SK-MEL-5 (cell line): ENCODE results near the gene PPP3CA. TPM values are rescaled to one million over a fixed set of nuclear protein-coding genes. Genes with fewer than 3 reads are reported as not detected.

Experiments
- DNase-seq: peaks from one replicate; pipeline ENCODE4 v3.0.0-alpha.2; 2016; ENCODE audit warnings: low read depth, low spot score
- in situ Hi-C: cut with HindIII; loops from 2 replicates; pipeline ENCODE4 v1.10.0; 2016; ENCODE audit warnings: low sequenced_read_pairs, high pct_unique_total_duplicates, low pct_unique_long_range_greater_than_20kb
- total RNA-seq: library from RNA; depleted of rRNA; stranded (reverse); fragments of >200 nt; shearing (Covaris generic); gene quantifications from 2 replicates; pipeline ENCODE4 v1.2.3, GENCODE V29; 2014

The PPP3CA gene
- total RNA-seq, 1 experiment from 2014 or later: 9.7 TPM

GRCh38 chr4:101339332-101339731 is 8.0 kb downstream of the PPP3CA start:
- no peak for DNase-seq
- in situ Hi-C loops: no loop called here

DNA sequence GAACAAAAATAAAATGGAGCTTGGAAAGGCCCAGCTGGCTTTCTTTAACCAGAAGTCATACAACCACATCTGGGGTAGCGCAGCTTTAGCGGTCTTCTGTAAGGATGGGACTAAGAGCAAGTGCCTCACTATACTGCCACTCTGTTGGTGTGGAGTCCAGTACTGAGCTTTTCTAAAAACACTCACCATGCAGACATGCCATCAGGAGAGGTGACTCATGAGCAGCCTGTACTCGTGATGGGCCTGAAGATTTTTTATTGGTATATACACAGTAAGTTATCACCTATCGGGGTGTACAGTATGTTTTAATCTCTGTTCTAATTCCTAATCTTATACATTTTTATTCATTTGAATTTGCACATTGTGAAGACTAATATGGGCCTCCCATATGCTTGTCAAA is 9.6 kb downstream of the PPP3CA start:
- in situ Hi-C loops: no loop called here

DNA sequence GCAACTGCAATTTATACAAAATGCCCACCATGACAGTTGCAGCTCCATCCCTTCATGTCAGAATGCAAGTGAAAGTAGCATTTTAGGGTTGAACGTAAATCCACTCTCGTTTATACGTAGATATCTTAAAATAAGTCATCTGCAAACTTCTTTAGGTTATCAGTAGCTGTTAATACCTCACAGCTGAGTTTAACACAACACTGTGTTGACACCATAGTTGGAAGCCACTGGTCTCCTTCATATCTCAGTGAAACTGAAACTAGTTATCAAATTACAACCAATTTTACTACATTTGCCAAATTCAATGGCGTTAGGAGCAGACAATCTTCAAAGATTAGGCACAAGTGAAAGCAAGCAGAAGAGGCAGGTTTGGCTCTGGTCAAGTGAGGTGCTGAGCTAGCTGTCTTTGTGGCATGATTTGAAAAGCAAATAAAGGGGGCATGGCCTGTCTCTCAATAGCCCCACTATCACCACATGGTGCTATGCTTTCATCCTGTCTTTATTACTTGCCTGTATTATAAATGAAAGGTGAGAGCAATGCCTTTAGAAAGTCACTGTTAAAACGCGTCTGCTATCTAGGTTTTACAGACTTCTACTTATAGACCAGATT is 12.3 kb downstream of the PPP3CA start:
- no peak for DNase-seq
- in situ Hi-C loops: no loop called here

More for the DNA sequence above, 9.6 kb downstream of the PPP3CA start:
- no peak for DNase-seq

- in situ Hi-C loops: no loop called here
- no peak for DNase-seq
These were observed 14.9 kb downstream of the PPP3CA start for GRCh38 chr4:101332424-101332823.

DNA sequence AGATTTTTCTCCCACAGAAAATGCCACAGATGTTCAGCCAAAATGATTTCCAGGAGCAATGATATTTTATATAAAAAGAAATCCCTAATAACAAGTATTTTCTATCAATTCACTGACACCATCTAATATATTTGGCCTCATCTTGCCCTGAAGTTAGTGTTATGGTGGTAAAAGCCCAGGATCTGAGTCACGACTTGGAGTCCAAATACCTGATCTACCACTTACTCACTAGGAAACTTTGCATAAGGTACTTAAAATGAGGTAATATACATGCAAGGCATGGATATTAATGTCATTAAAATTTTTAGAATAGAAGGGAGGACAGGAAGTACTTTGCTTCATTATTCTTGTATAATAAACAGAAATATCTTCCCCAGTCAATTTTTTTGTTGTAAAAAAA is 16.3 kb downstream of the PPP3CA start:
- in situ Hi-C loops: no loop called here
- DNase-seq: no peak

DNA sequence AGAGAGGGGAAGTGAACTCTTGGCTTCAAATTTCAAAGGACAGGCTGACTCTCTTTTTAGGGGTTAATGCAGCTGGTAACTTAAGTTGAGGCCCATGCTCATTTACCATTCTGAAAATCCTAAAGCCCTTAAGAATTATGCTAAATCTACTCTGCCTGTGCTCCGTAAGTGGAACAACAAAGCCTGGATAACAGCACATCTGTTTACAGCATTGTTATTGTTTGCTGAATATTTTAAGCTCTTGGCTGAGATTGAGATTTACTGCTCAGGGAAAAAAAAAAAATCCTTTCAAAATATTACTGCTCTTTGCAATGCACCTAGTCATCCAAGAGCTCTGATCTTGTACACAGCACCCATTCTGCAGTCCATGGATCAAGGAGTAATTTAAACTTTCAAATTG is 17.7 kb downstream of the PPP3CA start:
- in situ Hi-C loops: no loop called here
- DNase-seq: no peak

- in situ Hi-C loops: no loop called here
These were observed 19.2 kb downstream of the PPP3CA start for GRCh38 chr4:101328063-101328602.

GRCh38 chr4:101326576-101326975 is 20.8 kb downstream of the PPP3CA start:
- DNase-seq: no peak
- in situ Hi-C loops: no loop called here

More at GRCh38 chr4:101328063-101328602, 19.2 kb downstream of the PPP3CA start:
- no peak for DNase-seq

DNA sequence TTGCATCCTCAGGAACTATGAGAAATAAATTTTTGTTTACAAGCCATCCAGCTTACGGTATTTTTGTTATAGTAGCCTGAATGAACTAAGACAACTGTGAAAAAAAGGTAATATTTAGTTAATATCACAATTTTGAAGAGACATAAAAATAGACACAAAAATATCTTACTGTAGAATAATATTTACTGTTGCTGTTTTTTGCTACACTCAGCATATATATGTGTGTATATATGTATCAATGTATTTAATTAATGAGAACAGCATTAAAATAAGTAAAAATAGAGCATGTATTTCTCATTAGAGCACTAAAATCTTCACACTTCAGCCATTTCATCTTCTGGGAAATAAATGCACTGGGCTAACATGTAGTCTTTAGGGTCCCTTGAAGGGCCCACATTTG is 24.6 kb downstream of the PPP3CA start:
- no peak for DNase-seq
- in situ Hi-C loops: no loop called here

GRCh38 chr4:101321481-101322042 is 25.8 kb downstream of the PPP3CA start:
- in situ Hi-C loops: no loop called here
- no peak for DNase-seq

DNA sequence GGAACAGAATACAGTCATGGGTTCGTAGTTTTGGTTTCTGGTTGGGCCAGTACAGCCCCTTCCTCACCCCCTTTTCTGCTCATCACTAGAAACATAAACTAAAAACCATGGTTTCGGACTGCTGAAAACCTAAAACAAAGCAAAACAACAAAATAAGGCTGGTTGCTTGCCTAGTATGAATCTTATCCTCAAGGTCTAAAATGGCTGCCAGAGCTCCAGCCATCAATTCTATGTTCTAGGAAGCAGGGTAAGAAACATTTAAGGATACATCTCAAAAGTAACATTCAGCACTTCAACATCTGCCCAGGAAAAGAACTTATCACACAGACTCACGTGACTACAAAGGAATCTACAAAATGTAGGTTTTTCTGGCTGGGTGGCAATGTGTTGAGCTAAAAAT is 31.5 kb downstream of the PPP3CA start:
- in situ Hi-C loops: no loop called here
- DNase-seq: no peak

DNA sequence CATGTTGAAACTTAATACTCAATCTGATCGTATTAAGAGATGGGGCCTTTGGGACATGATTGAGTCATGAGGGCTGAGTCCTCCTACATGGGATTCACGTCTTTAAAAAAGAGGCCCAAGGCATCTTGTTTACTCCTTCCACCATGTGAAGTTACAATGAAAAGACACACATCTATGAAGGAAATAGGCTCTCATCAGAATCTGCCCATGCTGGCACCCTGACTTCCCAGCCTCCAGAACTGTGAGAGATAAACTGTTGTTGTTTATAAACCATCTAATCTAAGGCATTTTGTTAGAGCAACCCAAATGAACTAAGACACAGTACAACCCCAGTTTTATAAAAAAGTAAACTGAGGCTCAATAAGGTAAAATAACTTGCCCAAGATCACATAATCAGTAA is 32.3 kb downstream of the PPP3CA start:
- in situ Hi-C loops: no loop called here
- no peak for DNase-seq

GRCh38 chr4:101309925-101310324 is 37.4 kb downstream of the PPP3CA start:
- in situ Hi-C loops: no loop called here

GRCh38 chr4:101307899-101308298 is 39.4 kb downstream of the PPP3CA start:
- DNase-seq: no peak
- in situ Hi-C loops: no loop called here

More at GRCh38 chr4:101309925-101310324, 37.4 kb downstream of the PPP3CA start:
- DNase-seq: no peak

DNA sequence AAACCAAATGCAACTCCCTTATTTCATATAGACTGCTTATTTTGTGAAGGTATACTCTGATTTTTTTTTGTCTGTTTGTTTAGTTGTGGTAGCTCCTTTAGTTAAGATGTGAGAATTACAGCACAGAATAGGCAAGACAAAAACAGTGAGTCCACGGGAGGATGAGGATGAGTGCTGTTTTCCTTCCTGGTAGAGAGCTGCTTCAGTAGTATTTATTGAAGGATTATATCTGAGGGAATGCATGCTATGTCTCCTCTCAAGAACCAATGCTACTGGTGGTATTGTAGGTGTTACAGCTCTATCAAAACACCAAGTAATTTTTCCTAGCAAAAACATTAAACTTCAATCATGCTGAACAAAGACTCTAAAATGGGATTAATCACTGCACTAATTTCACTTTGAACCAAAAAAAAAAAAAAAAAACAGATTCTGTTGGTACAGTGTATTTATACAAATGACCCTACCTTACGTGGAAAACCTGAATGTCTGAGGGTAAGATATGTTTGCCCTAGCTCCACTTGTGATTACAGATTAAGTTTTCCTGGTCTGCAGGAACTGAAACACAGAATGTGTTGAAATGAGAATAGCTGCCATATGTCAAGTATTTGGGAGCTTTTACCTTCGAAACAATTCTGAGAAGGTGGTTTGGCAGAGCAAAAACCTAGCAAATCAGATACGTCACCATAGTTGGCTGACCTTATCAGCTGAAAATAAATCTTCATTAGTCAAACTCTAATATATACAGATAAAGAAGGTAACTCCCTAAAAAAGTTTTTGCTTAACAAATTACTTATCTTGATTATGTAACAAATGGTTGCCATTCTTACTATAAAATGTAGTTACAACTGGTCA is 40.3 kb downstream of the PPP3CA start:
- in situ Hi-C loops: no loop called here
- no peak for DNase-seq

- no peak for DNase-seq
- in situ Hi-C loops: no loop called here
These were observed 41.1 kb downstream of the PPP3CA start for GRCh38 chr4:101306225-101306624.

- in situ Hi-C loops: no loop called here
- DNase-seq: peak; percentile 88
These were observed 42.4 kb downstream of the PPP3CA start for GRCh38 chr4:101304916-101305315.

GRCh38 chr4:101299899-101300540 is 47.3 kb downstream of the PPP3CA start:
- no peak for DNase-seq
- in situ Hi-C loops: no loop called here
